HepG2 (cell line): ENCODE results near the gene MAT2A. TPM values are rescaled to one million over a fixed set of nuclear protein-coding genes. Genes with fewer than 3 reads are reported as not detected.

Source experiments
- ATAC-seq: fragments of 200-7000 bp; cut with Tn5 transposase; 3 replicates; pipeline ENCODE4 v1.9.1; 2020; ENCODE audit warnings: mild to moderate bottlenecking, moderate library complexity
- BruUV-seq: library from RNA; stranded (reverse); fragments of 400-500 nt; replicated peaks from 2 replicates; lab custom pipeline; 2021; lab: Mats Ljungman, UMichigan
- CTCF ChIA-PET: fragments of 300-600 bp; formaldehyde crosslinking; extraction: SDS; loops from one replicate; lab custom pipeline; 2021; ENCODE audit warnings: low total read pairs, inconsistent platforms, low intra/inter-chr PET ratio; lab: Yijun Ruan, JAX
- POLR2A ChIA-PET: fragments of 350-600 bp; sonication (Branson Sonifier 250); formaldehyde crosslinking; loops from one replicate; lab custom pipeline; 2020; ENCODE audit warnings: antibody characterized with exemption, inconsistent platforms; lab: Yijun Ruan, JAX
- DNase-seq: peaks from one replicate; pipeline ENCODE4 v3.0.0-alpha.2; 2015; ENCODE audit warnings: low spot score
- FAIRE-seq: peaks from 3 replicates; lab custom pipeline; 2011; peaks lifted over from hg19 to GRCh38; lab: Jason Lieb, UNC
- H2AFZ ChIP-seq: one replicate; pipeline ENCODE4 v1.6.1; 2011; ENCODE audit warnings: low read length, inconsistent platforms
- H3K27ac ChIP-seq: fragments of 300-600 bp; 3 replicates; pipeline ENCODE4 v1.8.0; 2011; ENCODE audit warnings: mixed run types, mild to moderate bottlenecking, mixed read lengths, low read length, inconsistent platforms; ENCODE audit not compliant: insufficient read depth; ENCODE audit errors: extremely low read length
- H3K27me3 ChIP-seq, 2 experiments: fragments of 200-600 bp in 1 of 2; 2 replicates in 1 of 2; 3 replicates in 1 of 2; pipeline versions ENCODE4 v1.6.0 to v1.8.0; 2011; ENCODE audit warnings: low read length in 2 of 2, mild to moderate bottlenecking in 2 of 2, moderate library complexity in 2 of 2, inconsistent platforms in 1 of 2; ENCODE audit not compliant: insufficient read depth in 2 of 2, control insufficient read depth in 1 of 2
- H3K36me3 ChIP-seq, 2 experiments: fragments of 200-600 bp in 1 of 2; replicated peaks in 1 of 2; 2 replicates in 1 of 2; 3 replicates in 1 of 2; pipeline versions ENCODE4 v1.5.1 to v1.8.0; 2011; ENCODE audit warnings: low read length in 2 of 2, inconsistent platforms in 1 of 2; ENCODE audit not compliant: insufficient read depth in 2 of 2, control insufficient read depth in 1 of 2
- H3K4me1 ChIP-seq: 2 replicates; pipeline ENCODE4 v1.5.1; 2012; ENCODE audit warnings: low read length, inconsistent platforms; ENCODE audit not compliant: insufficient read depth
- H3K4me2 ChIP-seq: 2 replicates; pipeline ENCODE4 v1.6.0; 2011; ENCODE audit warnings: low read depth, low read length, inconsistent platforms
- H3K4me3 ChIP-seq, 3 experiments: fragments of 200-600 bp in 1 of 3; sonication (generic), shearing (Covaris generic) in 1 of 3; replicated peaks in 1 of 3; 2 replicates each; pipeline ENCODE4 v1.5.1; 2011 to 2016; ENCODE audit warnings: low read length in 3 of 3, inconsistent platforms in 2 of 3, low read depth in 2 of 3, mild to moderate bottlenecking in 2 of 3, control low read depth in 1 of 3, mixed read lengths in 1 of 3; ENCODE audit not compliant: insufficient read depth in 1 of 3
- H3K79me2 ChIP-seq: one replicate; pipeline ENCODE4 v1.6.1; 2011; ENCODE audit warnings: low read length, inconsistent platforms; ENCODE audit not compliant: insufficient read depth
- H3K9ac ChIP-seq: 2 replicates; pipeline ENCODE4 v1.6.0; 2011; ENCODE audit warnings: mild to moderate bottlenecking, low read depth, low read length, inconsistent platforms; ENCODE audit not compliant: insufficient read depth
- H3K9me3 ChIP-seq: 2 replicates; pipeline ENCODE4 v1.5.1; 2012; ENCODE audit warnings: mild to moderate bottlenecking, low read length
- H4K20me1 ChIP-seq: 2 replicates; pipeline ENCODE4 v1.6.0; 2011; ENCODE audit warnings: inconsistent platforms, mild to moderate bottlenecking, low read length, moderate library complexity; ENCODE audit not compliant: insufficient read depth
- E2F1 ChIP-seq: sonication (generic); formaldehyde crosslinking; IDR thresholded peaks from 2 replicates; pipeline ENCODE4 v1.5.0; 2020; ENCODE audit warnings: missing genetic modification reagents
- KDM1A ChIP-seq: IDR thresholded peaks from 2 replicates; pipeline ENCODE4 v1.6.1; 2016; ENCODE audit warnings: missing compliant biosample characterization
- MNT ChIP-seq: fragments of 450-650 bp; IDR thresholded peaks from 2 replicates; pipeline ENCODE4 v1.6.1; 2016
- PCBP1 ChIP-seq: fragments of 200-400 bp; formaldehyde crosslinking; IDR thresholded peaks from 2 replicates; pipeline ENCODE4 v1.6.1; 2017; ENCODE audit warnings: mild to moderate bottlenecking, low read depth, low read length, borderline replicate concordance
- PTBP1 ChIP-seq: fragments of 200-400 bp; formaldehyde crosslinking; IDR thresholded peaks from 2 replicates; pipeline ENCODE4 v1.6.1; 2018; ENCODE audit warnings: low read length, low read depth; ENCODE audit not compliant: poor library complexity, severe bottlenecking
- RAD21 ChIP-seq: fragments of 450-650 bp; formaldehyde crosslinking; IDR thresholded peaks from 2 replicates; pipeline ENCODE4 v1.5.0; 2020; ENCODE audit warnings: mild to moderate bottlenecking
- REXO4 ChIP-seq: sonication (generic); formaldehyde crosslinking; IDR thresholded peaks from 2 replicates; pipeline ENCODE4 v1.8.0; 2022; ENCODE audit warnings: missing genetic modification reagents, mild to moderate bottlenecking, borderline replicate concordance
- ZBED4 ChIP-seq: sonication (generic); formaldehyde crosslinking; IDR thresholded peaks from 2 replicates; pipeline ENCODE4 v1.4.0; 2020; ENCODE audit warnings: missing genetic modification reagents, borderline replicate concordance
- ZBTB8A ChIP-seq: sonication (generic); formaldehyde crosslinking; IDR thresholded peaks from 2 replicates; pipeline ENCODE4 v1.4.0; 2020; ENCODE audit warnings: mild to moderate bottlenecking, low read depth, missing genetic modification reagents, borderline replicate concordance
- ZNF354B ChIP-seq: sonication (generic); formaldehyde crosslinking; IDR thresholded peaks from 2 replicates; pipeline ENCODE4 v1.8.0; 2022; ENCODE audit warnings: mild to moderate bottlenecking, missing genetic modification reagents
- ZNF460 ChIP-seq: sonication (generic); formaldehyde crosslinking; IDR thresholded peaks from 2 replicates; pipeline ENCODE4 v1.5.1; 2020; ENCODE audit warnings: missing genetic modification reagents, mild to moderate bottlenecking, borderline replicate concordance
- WGBS: methylation state at CpG from one replicate; pipeline ENCODE4 v1.1.6; 2017; ENCODE audit warnings: low lambda C conversion rate; 5-methylcytosine and 5-hydroxymethylcytosine counted together
- in situ Hi-C: cut with HindIII; loops from 2 replicates; pipeline ENCODE4 v1.10.0; 2017; ENCODE audit warnings: low pct_unique_long_range_greater_than_20kb; ENCODE audit not compliant: extremely low pct_ligation_motif_present
- intact Hi-C: fragments of 100-400 bp; cut with micrococcal nuclease; formaldehyde crosslinking; loops from one replicate; pipeline ENCODE4 v1.10.0; 2022; ENCODE audit not compliant: unreplicated experiment
- polyA plus RNA-seq, 8 experiments: library from polyadenylated mRNA; depleted of rRNA in 3 of 8; stranded (reverse) in 7 of 8; unstranded in 1 of 8; fragments of >200 nt; fragmentation: Illumina TruSeq in 4 of 8; extraction: Trizol in 4 of 8; gene quantifications; 2 replicates each; pipeline versions ENCODE4 v1.2.1 to v1.2.3, GENCODE V29; 2011 to 2016; ENCODE audit warnings: low read depth in 4 of 8, missing spikeins in 1 of 8, mixed read lengths in 1 of 8; ENCODE audit not compliant: insufficient read depth in 1 of 8
- total RNA-seq, 5 experiments: library from RNA; depleted of rRNA; stranded (reverse); fragments of >200 nt; fragmentation: Illumina TruSeq; extraction: Trizol; gene quantifications; 2 replicates each; pipeline ENCODE4 v1.2.3, GENCODE V29; 2016; ENCODE audit warnings: low read depth in 1 of 5

Gene MAT2A
- total and polyA plus RNA-seq, 2 of the 13 experiments (the other 11 are each of a cell fraction or from before 2014, with no cell fraction given): 155 to 331 TPM

- TF ChIP-seq ZBED4 (CRISPR knock-in tag) (no peak), KDM1A (CRISPR knock-in tag) (no peak), REXO4 (CRISPR knock-in tag) (no peak), PTBP1 (no peak), ZBTB8A (CRISPR knock-in tag) (no peak), RAD21 (no peak)
- TF ChIP-seq, all 625 proteins: peak for 0
Measured at GRCh38 chr2:85580206-85580605, 41.2 kb downstream of the MAT2A start (continued).

GRCh38 chr2:85582492-85582891, 43.5 kb downstream of the MAT2A start:
- H3K9me3 ChIP-seq: no peaks in the 10 kb centered on the region
- ChIA-PET POLR2A (interaction anchor here (3.8 to 22.7 kb wide), 2 partner anchors 23 kb away, joined by 134 to 795 read pairs; partner anchors contain the start of genes C2orf68, GGCX, RNF181 and TMEM150A), CTCF (no interaction called here)
- no peaks in the 10 kb centered on the region; a peak in 1 of 5 replicates for H3K27me3 ChIP-seq
- no peak overlapping the region for H3K27ac ChIP-seq
- DNase-seq: no peak
- ATAC-seq: no peak
- no peak overlapping the region for H3K4me2 ChIP-seq
- in situ Hi-C loops: no loop called here
- TF ChIP-seq PCBP1: no peak
- peak; percentile 8; the same call in 1 of the 2 replicates for TF ChIP-seq ZNF460 (CRISPR knock-in tag)
- 0 out of 2 replicates have a peak, but pooled peaks have one; percentile 53 for TF ChIP-seq ZNF354B (CRISPR knock-in tag)
- no peak for TF ChIP-seq E2F1 (CRISPR knock-in tag)
- no peak for TF ChIP-seq MNT
- TF ChIP-seq, all 625 proteins: peak for 2
- Histone ChIP-seq H4K20me1 (no peaks in the 10 kb centered on the region), H3K4me1 (peaks cover 72% of the 10 kb centered on the region), H3K36me3 (peaks cover 0 to 7% of the 10 kb centered on the region in 2 experiments; a peak in 4 of 5 replicates), H3K4me3 (no peak overlapping the region), H3K79me2 (peaks cover 12% of the 10 kb centered on the region), H3K9ac (no peak overlapping the region), H2AFZ (no peak overlapping the region)
- intact Hi-C loops: no loop called here
- FAIRE-seq: no peak
- BruUV-seq: no TSS peak
- 100% methylated on average over 1 of the region's 1 CpG for WGBS
